ENCODE measurements around the gene SLC13A1.

DNA sequence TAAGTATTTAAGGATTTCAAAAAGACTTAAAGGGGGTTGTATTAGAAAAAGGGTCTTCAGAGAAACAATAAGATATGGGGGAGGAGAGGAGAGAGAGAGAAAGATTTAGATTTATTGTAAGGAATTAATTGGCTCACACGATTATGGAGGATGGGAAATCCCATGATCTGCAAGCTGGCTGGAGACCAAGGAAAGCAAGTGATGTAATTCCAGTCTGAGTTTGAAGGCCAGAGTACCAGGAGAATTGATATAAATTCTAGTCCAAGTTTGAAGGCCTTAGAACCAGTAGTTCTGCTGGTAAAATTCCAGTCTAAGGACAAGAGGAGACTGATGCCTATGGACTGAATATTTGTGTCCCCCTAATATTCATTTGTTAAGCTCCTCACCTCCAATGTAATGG lies 20.6 kb upstream of the SLC13A1 start:
- TF ChIP-seq CTCF (IDR thresholded peaks at IDR 0.05; ENCODE audit: low read length) (no peak), EZH2 (optimal IDR thresholded peaks at IDR 0.05; ENCODE audit: low read depth, low read length) (no peak), EZH2phosphoT487 (IDR thresholded peaks at IDR 0.05; ENCODE audit: low read length) (no peak)

Data from MM.1S (cell line).